GM12878 (cell line): ENCODE results near the gene OTOG.

Source experiments
- ATF2 ChIP-seq: IDR thresholded peaks from 2 replicates; pipeline ENCODE4 v1.6.1; 2012; ENCODE audit warnings: low read length, inconsistent platforms
- CTCF ChIP-seq, 3 experiments: IDR thresholded peaks in 2 of 3; conservative IDR thresholded peaks in 1 of 3; 2 replicates each; pipeline ENCODE4 v1.5.1; 2011; ENCODE audit warnings: low read depth in 3 of 3, low read length in 3 of 3, mild to moderate bottlenecking in 3 of 3, control low read depth in 2 of 3, moderate library complexity in 2 of 3, inconsistent platforms in 1 of 3, mixed read lengths in 1 of 3; ENCODE audit not compliant: control insufficient read depth in 2 of 3, insufficient read depth in 1 of 3; ENCODE audit errors: extremely low read depth in 1 of 3
- EZH2 ChIP-seq: IDR thresholded peaks from 2 replicates; pipeline ENCODE4 v1.6.1; 2012; ENCODE audit warnings: low read depth, mild to moderate bottlenecking, control low read depth, inconsistent platforms, low read length, borderline replicate concordance; ENCODE audit not compliant: control insufficient read depth
- GABPA ChIP-seq: IDR thresholded peaks from 2 replicates; pipeline ENCODE4 v1.6.1; 2014; ENCODE audit warnings: antibody characterized with exemption, low read depth, mild to moderate bottlenecking, inconsistent platforms
- HCFC1 ChIP-seq: fragments of 150-350 bp; IDR thresholded peaks from 2 replicates; pipeline ENCODE4 v1.6.1; 2014; ENCODE audit warnings: low read length
- MXI1 ChIP-seq: fragments of 150-350 bp; IDR thresholded peaks from 2 replicates; pipeline ENCODE4 v1.6.1; 2011; ENCODE audit warnings: low read depth, mild to moderate bottlenecking, inconsistent platforms, low read length, improper control_type of control experiment
- POLR2A ChIP-seq: IDR thresholded peaks from 2 replicates; pipeline ENCODE4 v1.6.1; 2011; ENCODE audit warnings: low read depth, mild to moderate bottlenecking, low read length
- RELA ChIP-seq: fragments of 450-650 bp; IDR thresholded peaks from 2 replicates; pipeline ENCODE4 v1.8.0; 2014; ENCODE audit warnings: borderline replicate concordance; ENCODE audit not compliant: partially characterized antibody
- USF2 ChIP-seq: IDR thresholded peaks from 2 replicates; pipeline ENCODE4 v1.6.1; 2011; ENCODE audit warnings: low read depth, low read length, improper control_type of control experiment, borderline replicate concordance
- ZNF384 ChIP-seq: IDR thresholded peaks from 2 replicates; pipeline ENCODE4 v1.6.1; 2012; ENCODE audit warnings: low read depth, mild to moderate bottlenecking, low read length, improper control_type of control experiment, borderline replicate concordance

- TF ChIP-seq ATF2, result no peak
- TF ChIP-seq RELA, result no peak
- TF ChIP-seq USF2, result no peak
- TF ChIP-seq EZH2, result no peak
- TF ChIP-seq POLR2A, result no peak
- no peak for TF ChIP-seq MXI1
- TF ChIP-seq HCFC1, result no peak
- peak; percentile 11 to 37 (median 27); a peak in 2 of 6 replicates for TF ChIP-seq CTCF (IDR thresholded peaks at IDR 0.05 in 2 of 3, conservative IDR thresholded peaks at IDR 0.05 in 1 of 3; ENCODE audit: control insufficient read depth in 2 of 3, extremely low read depth in 1 of 3, insufficient read depth in 1 of 3, low read depth in 3 of 3, low read length in 3 of 3)
- no peak for TF ChIP-seq ZNF384
- TF ChIP-seq GABPA, result no peak
These were observed 48.6 kb upstream of the OTOG start for GRCh38 chr11:17498475-17498874.
